ENCODE results near the gene TGFBR3. TPM values are rescaled to one million over a fixed set of nuclear protein-coding genes. Genes with fewer than 3 reads are reported as not detected.

Gene TGFBR3
- polyA plus RNA-seq, 1 donor (not counting 4 experiments of a cell fraction or from before 2014, with no cell fraction given), result 1.2 TPM

- no peak for FAIRE-seq
- Histone ChIP-seq H4K20me1 (ENCODE audit: control insufficient read depth, extremely low read depth, insufficient read depth, low read length) (no peaks in the 10 kb centered on the region), H3K4me3 (ENCODE audit: control insufficient read depth in 2 of 3, extremely low read depth in 1 of 3, insufficient read depth in 2 of 3, low read depth in 1 of 3, low read length in 3 of 3) (no peak overlapping the region), H2AFZ (ENCODE audit: control insufficient read depth, low read length) (no peak overlapping the region), H3K9me1 (ENCODE audit: control insufficient read depth, extremely low read depth, insufficient read depth, low read length) (no peaks in the 10 kb centered on the region), H3K4me2 (ENCODE audit: control insufficient read depth, extremely low read depth, insufficient read depth, low read depth, low read length) (no peak overlapping the region), H3K9ac (ENCODE audit: control insufficient read depth, extremely low read depth, insufficient read depth, low read length) (no peak overlapping the region), H3K36me3 (ENCODE audit: control insufficient read depth in 2 of 2, extremely low read depth in 1 of 2, insufficient read depth in 2 of 2, low read length in 2 of 2) (no peaks in the 10 kb centered on the region), H3K4me1 (ENCODE audit: control insufficient read depth, extremely low read depth, insufficient read depth, low read length) (peaks cover 20% of the 10 kb centered on the region), H3K9me3 (ENCODE audit: control insufficient read depth, low read depth, low read length) (no peaks in the 10 kb centered on the region), H3K27ac (ENCODE audit: control insufficient read depth, insufficient read depth, low read length) (no peak overlapping the region), H3K27me3 (ENCODE audit: control insufficient read depth, extremely low read depth, insufficient read depth, low read length) (peaks cover 27% of the 10 kb centered on the region), H3K79me2 (ENCODE audit: control insufficient read depth, insufficient read depth, low read length) (no peaks in the 10 kb centered on the region)
- dilution Hi-C loops (cut with MboI; ENCODE audit: extremely low pct_ligation_motif_present, low sequenced_read_pairs), result no loop called here
- DNase-seq (ENCODE audit: low read depth, low spot score), result no peak
- TF ChIP-seq EZH2 (IDR thresholded peaks at IDR 0.05; ENCODE audit: low read length) (no peak), CTCF (optimal IDR thresholded peaks at IDR 0.05 in 1 of 3, IDR thresholded peaks at IDR 0.05 in 1 of 3, conservative IDR thresholded peaks at IDR 0.05 in 1 of 3; ENCODE audit: extremely low read depth in 1 of 3, insufficient read depth in 2 of 3, low read length in 3 of 3) (no peak)
These were observed 84.3 kb downstream of the TGFBR3 start for GRCh38 chr1:91801496-91802115.

- Histone ChIP-seq H3K4me2 (ENCODE audit: control insufficient read depth, extremely low read depth, insufficient read depth, low read depth, low read length) (no peak overlapping the region), H3K79me2 (ENCODE audit: control insufficient read depth, insufficient read depth, low read length) (no peaks in the 10 kb centered on the region), H3K4me1 (ENCODE audit: control insufficient read depth, extremely low read depth, insufficient read depth, low read length) (peaks cover 25% of the 10 kb centered on the region), H3K36me3 (ENCODE audit: control insufficient read depth in 2 of 2, extremely low read depth in 1 of 2, insufficient read depth in 2 of 2, low read length in 2 of 2) (no peaks in the 10 kb centered on the region), H4K20me1 (ENCODE audit: control insufficient read depth, extremely low read depth, insufficient read depth, low read length) (no peaks in the 10 kb centered on the region), H2AFZ (ENCODE audit: control insufficient read depth, low read length) (no peak overlapping the region), H3K27ac (ENCODE audit: control insufficient read depth, insufficient read depth, low read length) (no peak overlapping the region), H3K9me1 (ENCODE audit: control insufficient read depth, extremely low read depth, insufficient read depth, low read length) (no peaks in the 10 kb centered on the region), H3K27me3 (ENCODE audit: control insufficient read depth, extremely low read depth, insufficient read depth, low read length) (peaks cover 33% of the 10 kb centered on the region), H3K9ac (ENCODE audit: control insufficient read depth, extremely low read depth, insufficient read depth, low read length) (no peak overlapping the region), H3K9me3 (ENCODE audit: control insufficient read depth, low read depth, low read length) (no peaks in the 10 kb centered on the region), H3K4me3 (ENCODE audit: control insufficient read depth in 2 of 3, extremely low read depth in 1 of 3, insufficient read depth in 2 of 3, low read depth in 1 of 3, low read length in 3 of 3) (no peak overlapping the region)
- dilution Hi-C loops (cut with MboI; ENCODE audit: extremely low pct_ligation_motif_present, low sequenced_read_pairs), result no loop called here
- TF ChIP-seq EZH2 (IDR thresholded peaks at IDR 0.05; ENCODE audit: low read length) (no peak), CTCF (optimal IDR thresholded peaks at IDR 0.05 in 1 of 3, IDR thresholded peaks at IDR 0.05 in 1 of 3, conservative IDR thresholded peaks at IDR 0.05 in 1 of 3; ENCODE audit: extremely low read depth in 1 of 3, insufficient read depth in 2 of 3, low read length in 3 of 3) (no peak)
- DNase-seq (ENCODE audit: low read depth, low spot score) (no peak), FAIRE-seq (no peak)
These were observed 86.1 kb downstream of the TGFBR3 start for GRCh38 chr1:91799863-91800262.

Data from keratinocyte (primary cell).